Right ventricle myocardium superior (tissue), 1 donor: ENCODE measurements around the gene TMEM258. TPM values are rescaled to one million over a fixed set of nuclear protein-coding genes. Genes with fewer than 3 reads are reported as not detected.

Experiments used
- total RNA-seq: library from RNA; stranded (reverse); fragmentation: NEBNext Ultra II Directional; extraction: Animal tissue kit (Norgen Biotek cat#: 25700); gene quantifications from one replicate; pipeline ENCODE4 v1.2.1, GENCODE V29; 2021
- donor health status: DM: no; HTN: yes; CAD: no; lungs with severe emphysema.

Gene TMEM258
- total RNA-seq, 1 donor from 2014 or later, result 123 TPM

Other genes with a start within 250 kb of the TMEM258 start
- gene SYT7, start 211.5 kb downstream of the TMEM258 start, total RNA-seq, result 23.7 TPM
- gene DAGLA, start 112.2 kb downstream of the TMEM258 start, total RNA-seq, result 4.2 TPM
- 0.16 TPM for gene MYRF, start 40.0 kb downstream of the TMEM258 start, total RNA-seq
- 6.3 TPM for gene FEN1, start 312 bp upstream of the TMEM258 start, total RNA-seq
- 21.3 TPM for gene FADS1, start 24.4 kb upstream of the TMEM258 start, total RNA-seq
- 20.5 TPM for gene FADS2, start 35.7 kb upstream of the TMEM258 start, total RNA-seq
- 76.0 TPM for gene FADS3, start 98.9 kb upstream of the TMEM258 start, total RNA-seq
- gene RAB3IL1, start 125.0 kb upstream of the TMEM258 start, total RNA-seq, result 10.8 TPM
- gene BEST1, start 157.8 kb upstream of the TMEM258 start, total RNA-seq, result 1.3 TPM
- gene FTH1, start 175.0 kb upstream of the TMEM258 start, total RNA-seq, result 2,228 TPM